ENCODE results near the gene SEC61A1. TPM values are rescaled to one million over a fixed set of nuclear protein-coding genes. Genes with fewer than 3 reads are reported as not detected.
A peak's percentile ranks its signal among the peaks of the same experiment; 100 is the strongest.

SEC61A1 gene
- total RNA-seq, 1 donor from 2014 or later: 400 TPM

DNA sequence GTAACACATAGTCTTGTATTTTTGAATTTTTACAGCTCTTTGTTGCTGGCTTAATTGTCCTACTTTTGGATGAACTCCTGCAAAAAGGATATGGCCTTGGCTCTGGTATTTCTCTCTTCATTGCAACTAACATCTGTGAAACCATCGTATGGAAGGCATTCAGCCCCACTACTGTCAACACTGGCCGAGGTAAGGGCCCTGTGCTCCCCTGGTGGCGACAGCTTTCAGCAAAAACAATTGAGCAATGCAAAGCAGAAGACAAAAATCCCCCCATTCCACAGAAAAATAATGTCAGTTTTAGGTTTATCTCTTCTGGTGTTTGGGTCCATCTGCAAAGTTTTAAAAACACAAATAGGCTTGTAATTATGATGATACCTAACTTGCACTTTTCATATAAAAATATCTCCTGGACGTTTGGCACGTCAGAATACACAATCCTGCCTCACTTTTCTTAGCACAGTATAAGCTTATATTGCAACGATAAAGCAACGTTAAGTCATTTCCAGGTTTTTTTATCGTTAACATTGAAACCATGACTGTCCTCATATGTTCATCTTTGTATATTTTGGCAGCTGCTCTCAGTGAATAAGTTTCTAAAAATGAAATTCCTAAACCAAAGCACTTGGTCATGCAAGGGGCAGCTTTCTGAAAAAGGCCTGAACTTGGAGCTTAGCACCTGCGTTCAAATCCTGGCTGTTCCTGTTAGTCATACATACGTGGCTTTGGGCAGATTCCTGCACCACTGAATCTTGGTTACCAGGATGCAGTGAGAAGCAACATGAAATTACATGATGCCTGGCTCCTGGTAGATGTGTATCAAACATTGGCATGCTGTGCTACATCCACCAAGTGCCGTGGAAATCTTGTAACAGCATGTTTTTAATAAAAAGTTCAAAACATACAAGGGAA is 8.5 kb downstream of the SEC61A1 start:
- Mint-ChIP-seq H3K9me3 (ENCODE audit: unreplicated experiment) (no peaks in the 10 kb centered on the region), H3K36me3 (ENCODE audit: low read depth, unreplicated experiment) (peaks cover 38% of the 10 kb centered on the region), H3K4me1 (ENCODE audit: low read depth, unreplicated experiment) (peaks cover 26% of the 10 kb centered on the region), H3K27me3 (ENCODE audit: low read depth, unreplicated experiment) (no peaks in the 10 kb centered on the region), H3K27ac (ENCODE audit: unreplicated experiment) (no peak overlapping the region), H3K4me3 (ENCODE audit: unreplicated experiment) (no peak overlapping the region)
- Histone ChIP-seq H2AFZ (ENCODE audit: low read depth, low read length) (no peak overlapping the region), H3K4me1 (ENCODE audit: insufficient read depth, low read length) (peaks cover 38% of the 10 kb centered on the region), H3K9me3 (ENCODE audit: insufficient read depth, low read depth, low read length) (no peaks in the 10 kb centered on the region), H3K27me3 (ENCODE audit: insufficient read depth, low read length) (no peaks in the 10 kb centered on the region), H3K79me2 (ENCODE audit: insufficient read depth, low read length) (peaks cover 76% of the 10 kb centered on the region), H3K4me3 (ENCODE audit: insufficient read depth, low read depth, low read length) (no peak overlapping the region), H3K36me3 (ENCODE audit: insufficient read depth, low read length) (peaks cover 72% of the 10 kb centered on the region), H3K9ac (ENCODE audit: low read length) (peak overlapping the region; percentile 68), H4K20me1 (ENCODE audit: insufficient read depth, low read length) (peaks cover 89% of the 10 kb centered on the region), H3K27ac (ENCODE audit: low read depth, low read length) (peak overlapping the region; percentile 89), H3K4me2 (ENCODE audit: low read length) (peak overlapping the region; percentile 63)
- peak; percentile 98 for DNase-seq (ENCODE audit: low read depth)
- TF ChIP-seq EZH2 (IDR thresholded peaks at IDR 0.05; ENCODE audit: insufficient read depth, low read length): no peak
- TF ChIP-seq CTCF (IDR thresholded peaks at IDR 0.05; ENCODE audit: insufficient read depth, low read depth, low read length): no peak
- peak; percentile 62 for FAIRE-seq

GRCh38 chr3:128062033-128062745 is 10.0 kb downstream of the SEC61A1 start:
- Mint-ChIP-seq H3K27ac (ENCODE audit: unreplicated experiment) (peak overlapping the region; percentile 30), H3K36me3 (ENCODE audit: low read depth, unreplicated experiment) (peaks cover 37% of the 10 kb centered on the region), H3K27me3 (ENCODE audit: low read depth, unreplicated experiment) (no peaks in the 10 kb centered on the region), H3K4me1 (ENCODE audit: low read depth, unreplicated experiment) (peaks cover 22% of the 10 kb centered on the region), H3K4me3 (ENCODE audit: unreplicated experiment) (no peak overlapping the region), H3K9me3 (ENCODE audit: unreplicated experiment) (no peaks in the 10 kb centered on the region)
- TF ChIP-seq CTCF (IDR thresholded peaks at IDR 0.05; ENCODE audit: insufficient read depth, low read depth, low read length): no peak
- TF ChIP-seq EZH2 (IDR thresholded peaks at IDR 0.05; ENCODE audit: insufficient read depth, low read length): no peak
- Histone ChIP-seq H2AFZ (ENCODE audit: low read depth, low read length) (no peak overlapping the region), H3K9ac (ENCODE audit: low read length) (peak overlapping the region; percentile 63), H3K9me3 (ENCODE audit: insufficient read depth, low read depth, low read length) (no peaks in the 10 kb centered on the region), H3K27me3 (ENCODE audit: insufficient read depth, low read length) (no peaks in the 10 kb centered on the region), H3K4me1 (ENCODE audit: insufficient read depth, low read length) (peaks cover 34% of the 10 kb centered on the region), H3K4me3 (ENCODE audit: insufficient read depth, low read depth, low read length) (no peak overlapping the region), H3K4me2 (ENCODE audit: low read length) (peak overlapping the region; percentile 63), H3K36me3 (ENCODE audit: insufficient read depth, low read length) (peaks cover 74% of the 10 kb centered on the region), H4K20me1 (ENCODE audit: insufficient read depth, low read length) (peaks cover 90% of the 10 kb centered on the region), H3K79me2 (ENCODE audit: insufficient read depth, low read length) (peaks cover 76% of the 10 kb centered on the region), H3K27ac (ENCODE audit: low read depth, low read length) (peak overlapping the region; percentile 89)
- FAIRE-seq (no peak), DNase-seq (ENCODE audit: low read depth) (no peak)

Measured in astrocyte (in vitro differentiated cells and primary cell).